Renal cortex interstitium (tissue), 11 donors: ENCODE data around the gene TNFRSF13B. TPM values are rescaled to one million over a fixed set of nuclear protein-coding genes. Genes with fewer than 3 reads are reported as not detected.
"Not testable (repeated sequence)": the region's sequence is repeated elsewhere in the genome, so short reads cannot be mapped to it uniquely, and the experiment has no call there.

Source experiments
- DNase-seq, 11 donors: peaks; one replicate each; pipeline ENCODE4 v3.0.0-alpha.2; 2013; ENCODE audit warnings: low read depth in 9 of 11, low spot score in 4 of 11; ENCODE audit errors: extremely low read depth in 1 of 11
- polyA plus RNA-seq, 3 donors: library from polyadenylated mRNA; unstranded; fragments of 120-200 nt; gene quantifications; one replicate each; pipeline ENCODE4 v1.2.1, GENCODE V29; 2013; ENCODE audit not compliant: insufficient read length in 3 of 3

Gene TNFRSF13B
- polyA plus RNA-seq, 3 donors = not detected

- not testable (repeated sequence) for DNase-seq
Observed at GRCh38 chr17:16903070-16903469, 68.8 kb downstream of the TNFRSF13B start.

DNA sequence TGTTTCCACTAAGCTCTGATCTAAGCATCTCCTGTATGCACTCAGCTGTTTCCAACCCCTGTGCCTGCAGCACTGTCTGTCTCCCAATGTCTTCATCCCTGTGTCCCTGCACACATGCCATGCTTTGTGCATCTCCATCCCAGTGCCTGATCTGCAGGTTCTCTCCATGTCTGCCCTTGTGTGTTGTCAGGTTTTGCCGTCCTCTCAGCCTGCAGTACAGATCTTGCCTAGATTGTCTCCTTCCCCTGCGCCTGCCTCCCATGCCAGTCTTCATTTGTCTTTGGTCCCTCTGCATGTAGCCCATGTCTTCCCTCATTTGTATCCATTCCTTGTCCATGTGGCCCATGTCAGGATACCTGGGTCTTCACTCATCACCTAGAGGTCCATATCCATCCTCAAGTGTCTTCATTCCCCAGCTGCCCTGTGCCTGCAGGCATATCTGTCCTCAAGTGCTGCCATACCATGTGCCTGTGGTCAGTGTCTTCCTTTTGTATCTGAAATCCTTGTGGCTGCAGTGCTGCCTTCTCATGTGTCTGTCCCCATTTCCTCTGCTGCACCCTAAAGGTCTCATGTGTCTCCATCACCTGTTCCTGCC is 71.5 kb downstream of the TNFRSF13B start:
- no peak for DNase-seq

DNA sequence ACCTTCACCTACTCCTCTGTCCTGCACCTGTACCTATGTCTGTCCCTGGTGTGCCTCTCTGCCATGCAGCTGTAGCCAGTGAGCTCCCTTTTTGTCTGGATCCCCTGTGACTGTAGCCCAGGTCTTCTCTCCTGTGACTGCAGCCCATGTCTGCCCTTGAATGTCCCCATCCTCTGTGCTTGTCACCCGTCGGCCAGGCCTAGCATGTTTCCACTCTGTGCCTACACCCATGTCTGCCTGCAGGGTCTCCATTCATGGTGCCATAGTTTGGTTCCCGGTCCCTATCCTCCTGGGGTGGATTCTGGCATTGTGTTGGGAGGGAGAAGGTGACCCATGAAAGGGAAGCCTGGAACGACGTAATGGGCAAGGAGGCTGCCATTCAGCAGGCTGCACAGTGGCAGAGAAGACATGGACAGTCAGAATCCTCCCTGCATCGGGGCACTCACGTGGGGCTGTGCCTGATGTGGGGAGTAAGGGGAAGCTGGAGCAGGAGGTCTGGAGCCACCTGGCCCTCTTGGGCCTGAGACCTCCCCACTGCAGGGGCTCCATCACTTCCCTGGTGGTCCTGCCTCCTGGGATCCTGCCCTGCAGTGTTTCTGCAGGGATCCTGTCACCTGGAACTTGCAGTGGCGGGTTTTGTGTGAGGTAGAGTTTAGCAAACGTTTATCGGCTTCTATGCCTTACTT is 74.6 kb downstream of the TNFRSF13B start:
- not testable (repeated sequence) for DNase-seq

DNA sequence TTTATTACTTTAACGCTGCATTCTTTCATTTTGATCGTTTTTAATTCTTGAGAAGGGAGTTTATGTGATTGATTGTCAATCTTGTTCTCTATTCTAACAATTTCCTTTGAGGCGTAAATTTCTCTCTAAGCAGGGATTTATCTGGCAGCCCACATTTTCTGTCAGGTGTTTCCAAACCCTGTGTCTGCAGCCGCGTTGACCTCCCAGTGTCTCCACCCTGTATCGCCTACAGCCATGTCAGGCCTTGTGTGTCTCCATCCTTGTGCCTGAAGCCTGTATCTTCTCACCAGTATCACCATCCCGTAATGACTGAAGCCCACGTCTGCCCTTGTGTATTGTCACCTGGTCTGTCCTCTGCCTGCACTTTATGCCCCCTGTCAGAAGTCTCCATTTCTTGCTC is 75.7 kb downstream of the TNFRSF13B start:
- not testable (repeated sequence) for DNase-seq

GRCh38 chr17:16893527-16893926 is 78.4 kb downstream of the TNFRSF13B start:
- not testable (repeated sequence) for DNase-seq

GRCh38 chr17:16892876-16893454 is 79.0 kb downstream of the TNFRSF13B start:
- not testable (repeated sequence) for DNase-seq

GRCh38 chr17:16889088-16889465 is 82.8 kb downstream of the TNFRSF13B start:
- no peak for DNase-seq

Other genes starting within 250 kb of the TNFRSF13B start
- gene MPRIP, start 70.3 kb upstream of the TNFRSF13B start, polyA plus RNA-seq = 100 to 1,000 TPM; 150 to 177 (median 174) TPM
- gene PLD6, start 234.2 kb upstream of the TNFRSF13B start, polyA plus RNA-seq = 1 to 10 TPM; 3.4 to 5.2 (median 4.0) TPM